GM18868 (cell line): ENCODE results near the gene PGP.

Experiments used
- ATAC-seq: cut with Tn5 transposase; IDR thresholded peaks from one replicate; pipeline ENCODE4 v1.9.1; 2021; ENCODE audit warnings: mild to moderate bottlenecking, moderate library complexity; ENCODE audit not compliant: unreplicated experiment

PGP gene

DNA sequence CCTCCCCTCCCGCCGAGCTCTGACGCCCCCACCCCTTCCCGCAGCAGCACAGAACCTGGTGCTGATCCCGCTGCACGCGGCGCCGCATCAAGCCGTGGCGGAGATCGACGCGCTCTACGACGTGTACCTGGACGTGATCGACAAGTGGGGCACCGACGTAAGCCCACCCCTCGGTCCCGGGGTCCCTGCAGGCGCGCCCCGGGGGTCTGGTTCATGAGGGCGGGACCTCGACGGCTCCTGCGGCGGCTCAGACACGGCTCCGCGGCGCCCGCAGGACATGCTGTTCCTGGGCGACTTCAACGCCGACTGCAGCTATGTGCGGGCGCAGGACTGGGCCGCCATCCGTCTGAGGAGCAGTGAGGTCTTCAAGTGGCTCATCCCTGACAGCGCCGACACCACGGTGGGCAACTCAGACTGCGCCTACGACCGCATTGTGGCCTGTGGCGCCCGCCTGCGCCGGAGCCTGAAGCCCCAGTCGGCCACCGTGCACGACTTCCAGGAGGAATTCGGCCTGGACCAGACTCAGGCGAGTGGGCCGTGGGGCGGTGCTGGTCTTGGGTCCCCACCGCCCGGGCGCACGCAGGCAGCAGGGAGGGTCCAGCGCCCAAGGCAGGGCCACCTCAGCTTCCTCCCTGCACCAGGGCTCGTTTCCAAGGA lies 23.0 kb upstream of the PGP start:
- ATAC-seq = no peak

DNA sequence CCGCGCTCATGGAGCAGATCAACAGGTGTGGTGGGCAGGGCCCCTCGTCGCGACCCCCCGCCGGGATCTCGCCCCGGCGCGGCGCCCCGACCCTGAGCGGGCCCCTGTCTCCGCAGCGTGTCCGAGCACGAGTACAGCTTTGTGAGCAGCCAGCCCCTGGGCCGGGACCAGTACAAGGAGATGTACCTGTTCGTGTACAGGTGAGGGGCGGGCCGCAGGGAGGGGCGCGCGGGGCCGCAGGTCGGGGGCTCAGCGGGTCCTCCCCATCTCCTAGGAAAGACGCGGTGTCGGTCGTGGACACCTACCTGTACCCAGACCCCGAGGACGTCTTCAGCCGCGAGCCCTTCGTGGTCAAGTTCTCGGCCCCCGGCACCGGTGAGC lies 22.5 kb upstream of the PGP start:
- ATAC-seq = no peak

DNA sequence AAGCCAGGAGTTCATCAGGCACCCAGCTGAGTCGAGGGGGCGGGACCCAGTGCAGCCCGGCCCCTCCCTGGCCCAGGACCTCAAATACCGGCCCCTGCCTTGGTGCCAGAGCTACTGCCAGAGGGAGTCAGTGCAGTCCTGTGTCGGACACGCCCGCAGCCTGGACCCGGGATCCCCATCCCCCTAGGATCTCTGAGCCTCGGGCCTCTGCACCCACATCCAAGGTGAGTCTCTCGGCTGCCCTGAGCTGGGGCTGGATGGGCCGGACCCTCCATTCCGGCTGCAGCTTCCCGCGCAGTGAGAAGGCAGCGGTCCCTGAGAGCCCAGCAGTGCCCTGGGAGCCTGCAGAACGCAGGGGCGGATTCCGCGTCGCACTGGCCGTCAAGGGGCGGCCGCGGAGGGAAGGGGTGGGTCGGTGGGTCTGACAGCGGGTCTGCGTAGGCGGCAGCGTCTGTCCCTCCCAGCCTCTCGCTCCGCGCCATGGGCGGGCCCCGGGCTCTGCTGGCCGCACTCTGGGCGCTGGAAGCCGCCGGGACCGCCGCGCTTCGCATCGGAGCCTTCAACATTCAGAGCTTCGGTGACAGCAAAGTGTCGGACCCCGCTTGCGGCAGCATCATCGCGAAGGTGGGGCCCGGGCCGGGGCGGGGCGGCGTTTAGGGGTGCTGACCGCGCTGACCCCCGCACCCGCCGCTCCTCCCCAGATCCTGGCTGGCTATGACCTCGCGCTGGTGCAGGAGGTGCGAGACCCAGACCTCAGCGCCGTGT lies 21.9 kb upstream of the PGP start, which contains the start of gene DNASE1L2:
TSS of gene DNASE1L2 (plus strand) at position 108 of the 765 bp plus-strand sequence. CDS start at position 481, 373 bp downstream.
- no peak for ATAC-seq

DNA sequence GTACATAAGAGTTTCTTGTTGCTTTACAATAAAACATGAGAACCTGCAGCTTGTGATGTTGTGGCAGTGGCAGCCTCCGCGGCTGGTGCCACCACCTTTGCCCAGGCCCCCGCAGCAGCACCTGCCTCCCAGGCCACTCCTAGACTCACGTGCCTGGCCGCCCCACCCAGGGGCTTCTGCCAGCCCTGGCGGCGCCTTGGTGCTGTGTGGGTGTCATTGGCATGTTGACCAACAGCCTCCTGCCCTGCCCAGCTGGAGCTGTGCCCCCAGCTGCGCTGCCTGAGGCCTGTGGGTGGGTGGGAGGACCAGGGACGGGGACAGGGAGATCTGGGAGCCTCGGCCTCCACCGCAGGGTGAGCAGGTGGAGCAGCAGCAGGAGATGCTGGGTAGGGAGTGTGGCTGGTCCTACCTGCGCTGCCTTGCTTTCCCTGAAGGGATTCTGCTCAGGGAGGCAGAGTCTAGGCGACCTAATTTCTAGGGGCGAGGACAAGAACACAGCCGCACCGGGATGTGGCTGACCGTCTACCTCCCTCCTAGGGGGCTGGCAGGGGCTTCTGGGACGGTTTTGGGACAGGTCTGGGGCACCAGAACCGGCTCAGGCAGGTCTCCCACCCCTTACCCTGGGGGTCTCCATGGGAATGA lies 21.2 kb upstream of the PGP start:
- no peak for ATAC-seq

DNA sequence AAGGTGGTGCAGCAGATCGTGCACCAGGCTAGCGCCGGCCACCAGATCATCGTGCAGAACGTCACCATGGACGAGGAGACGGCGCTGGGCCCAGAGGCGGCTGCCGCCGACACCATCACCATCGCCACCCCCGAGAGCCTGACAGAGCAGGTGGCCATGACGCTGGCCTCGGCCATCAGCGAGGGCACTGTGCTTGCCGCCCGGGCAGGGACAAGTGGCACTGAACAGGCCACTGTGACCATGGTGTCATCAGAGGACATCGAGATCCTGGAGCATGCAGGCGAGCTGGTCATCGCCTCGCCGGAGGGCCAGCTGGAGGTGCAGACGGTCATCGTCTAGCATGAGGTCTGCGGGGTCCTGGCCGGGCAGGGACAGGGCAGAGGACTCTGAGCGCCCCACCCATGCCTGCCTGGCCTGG lies 20.6 kb upstream of the PGP start:
- no peak for ATAC-seq

DNA sequence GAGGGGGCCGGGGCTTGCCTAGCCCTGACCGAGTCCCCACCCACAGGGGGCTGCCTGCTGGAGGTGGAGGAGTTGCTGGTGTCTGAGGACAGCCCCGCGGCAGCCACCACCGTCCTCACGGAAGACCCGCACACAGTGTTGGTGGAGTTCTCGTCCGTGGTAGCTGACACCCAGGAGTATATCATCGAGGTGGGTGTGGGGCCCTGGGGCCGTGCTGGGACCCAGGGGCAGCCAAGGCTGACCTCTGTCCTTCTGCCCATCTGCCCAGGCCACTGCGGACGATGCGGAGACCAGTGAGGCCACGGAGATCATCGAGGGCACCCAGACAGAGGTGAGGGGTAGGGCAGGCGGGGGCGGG lies 20.2 kb upstream of the PGP start:
- no peak for ATAC-seq

DNA sequence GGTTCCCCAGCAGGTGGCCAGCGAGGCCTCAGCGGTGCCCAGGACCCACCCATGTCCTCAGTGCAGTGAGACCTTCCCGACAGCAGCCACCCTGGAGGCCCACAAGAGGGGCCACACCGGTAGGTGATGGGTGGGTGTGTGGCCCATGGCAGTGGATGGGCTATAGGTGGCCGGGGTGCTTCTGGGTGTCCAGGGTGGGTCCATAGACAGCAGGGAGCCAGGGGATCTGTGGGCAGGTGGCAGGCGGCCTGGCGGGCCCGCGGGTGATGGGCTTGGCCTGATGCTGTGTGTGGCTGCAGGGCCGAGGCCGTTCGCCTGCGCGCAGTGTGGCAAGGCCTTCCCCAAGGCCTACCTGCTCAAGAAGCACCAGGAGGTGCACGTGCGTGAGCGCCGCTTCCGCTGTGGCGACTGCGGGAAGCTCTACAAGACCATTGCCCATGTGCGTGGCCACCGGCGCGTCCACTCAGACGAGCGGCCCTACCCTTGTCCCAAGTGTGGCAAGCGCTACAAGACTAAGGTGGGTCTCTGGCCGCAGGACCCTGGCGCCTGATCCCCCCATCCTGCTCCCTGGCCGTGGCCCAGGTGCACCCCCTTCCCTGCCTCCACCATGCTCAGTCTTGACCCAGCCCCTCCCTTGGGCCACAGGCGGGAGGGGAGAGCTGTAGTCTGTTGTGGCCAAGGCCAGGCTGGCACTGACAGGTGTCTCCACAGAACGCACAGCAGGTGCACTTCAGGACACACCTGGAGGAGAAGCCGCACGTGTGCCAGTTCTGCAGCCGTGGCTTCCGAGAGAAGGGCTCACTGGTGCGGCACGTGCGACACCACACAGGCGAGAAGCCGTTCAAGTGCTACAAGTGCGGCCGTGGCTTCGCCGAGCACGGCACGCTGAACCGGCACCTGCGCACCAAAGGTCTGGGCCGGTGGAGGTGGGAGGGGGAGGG lies 19.5 kb upstream of the PGP start:
- ATAC-seq = no peak

DNA sequence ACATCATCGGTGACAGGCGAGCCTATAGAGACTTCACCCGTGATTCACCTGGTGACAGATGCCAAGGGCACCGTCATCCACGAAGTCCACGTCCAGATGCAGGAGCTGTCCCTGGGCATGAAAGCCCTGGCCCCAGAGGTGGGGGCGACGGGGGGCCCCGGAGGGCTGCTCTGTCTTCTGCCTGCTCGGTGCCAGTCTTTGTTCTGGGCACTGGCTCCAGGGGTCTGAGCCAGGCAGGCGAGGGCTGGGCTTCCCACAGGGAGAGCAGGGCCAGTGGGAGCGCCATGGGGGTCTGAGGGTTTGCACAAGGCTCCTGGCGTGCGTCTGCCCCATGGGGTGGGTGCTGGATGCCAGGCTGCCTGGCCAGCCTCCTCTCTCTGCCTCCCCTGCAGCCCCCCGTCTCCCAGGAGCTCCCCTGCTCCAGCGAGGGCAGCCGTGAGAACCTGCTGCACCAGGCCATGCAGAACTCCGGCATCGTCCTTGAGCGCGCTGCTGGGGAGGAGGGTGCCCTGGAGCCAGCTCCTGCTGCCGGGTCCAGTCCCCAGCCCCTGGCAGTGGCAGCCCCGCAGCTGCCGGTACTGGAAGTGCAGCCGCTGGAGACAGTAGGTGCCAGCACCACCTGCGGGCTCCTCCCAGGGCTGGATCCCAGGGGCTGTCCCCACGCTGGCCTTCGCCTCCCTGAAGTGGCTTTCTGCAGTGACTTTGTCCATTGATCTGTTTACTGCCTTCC lies 18.6 kb upstream of the PGP start:
- ATAC-seq = no peak

DNA sequence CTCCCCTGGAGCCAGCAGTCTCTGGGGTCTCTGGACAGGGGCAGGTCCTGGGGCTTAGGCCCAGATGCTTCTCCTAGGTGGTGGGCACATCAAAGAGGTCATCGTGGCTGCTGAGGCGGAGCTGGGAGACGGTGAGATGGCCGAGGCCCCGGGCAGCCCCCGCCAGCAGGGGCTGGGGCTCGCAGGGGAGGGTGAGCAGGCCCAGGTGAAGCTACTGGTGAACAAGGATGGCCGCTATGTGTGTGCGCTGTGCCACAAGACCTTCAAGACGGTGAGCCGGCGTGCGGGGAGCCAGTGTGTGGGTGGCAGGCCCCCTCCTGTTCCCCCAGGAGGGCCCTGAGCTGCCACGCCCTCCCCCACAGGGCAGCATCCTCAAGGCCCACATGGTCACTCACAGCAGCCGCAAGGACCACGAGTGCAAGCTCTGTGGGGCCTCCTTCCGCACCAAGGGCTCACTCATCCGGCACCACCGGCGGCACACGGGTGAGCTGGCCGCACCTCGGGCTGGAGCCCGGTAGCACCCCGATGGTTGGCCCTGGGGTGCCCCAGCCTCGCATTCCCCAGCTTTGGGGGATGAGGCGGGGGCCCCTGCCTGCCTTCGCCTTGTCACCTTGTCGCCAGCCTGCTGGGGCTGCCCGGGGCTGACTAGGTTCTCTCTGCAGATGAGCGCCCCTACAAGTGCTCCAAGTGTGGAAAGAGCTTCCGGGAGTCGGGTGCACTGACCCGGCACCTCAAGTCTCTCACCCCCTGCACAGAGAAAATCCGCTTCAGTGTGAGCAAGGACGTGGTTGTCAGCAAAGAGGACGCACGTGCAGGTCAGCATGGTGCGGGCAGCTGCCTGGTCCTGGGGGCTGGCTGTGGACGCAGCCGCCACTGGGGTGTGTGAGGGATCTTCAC lies 17.7 kb upstream of the PGP start:
- no peak for ATAC-seq

DNA sequence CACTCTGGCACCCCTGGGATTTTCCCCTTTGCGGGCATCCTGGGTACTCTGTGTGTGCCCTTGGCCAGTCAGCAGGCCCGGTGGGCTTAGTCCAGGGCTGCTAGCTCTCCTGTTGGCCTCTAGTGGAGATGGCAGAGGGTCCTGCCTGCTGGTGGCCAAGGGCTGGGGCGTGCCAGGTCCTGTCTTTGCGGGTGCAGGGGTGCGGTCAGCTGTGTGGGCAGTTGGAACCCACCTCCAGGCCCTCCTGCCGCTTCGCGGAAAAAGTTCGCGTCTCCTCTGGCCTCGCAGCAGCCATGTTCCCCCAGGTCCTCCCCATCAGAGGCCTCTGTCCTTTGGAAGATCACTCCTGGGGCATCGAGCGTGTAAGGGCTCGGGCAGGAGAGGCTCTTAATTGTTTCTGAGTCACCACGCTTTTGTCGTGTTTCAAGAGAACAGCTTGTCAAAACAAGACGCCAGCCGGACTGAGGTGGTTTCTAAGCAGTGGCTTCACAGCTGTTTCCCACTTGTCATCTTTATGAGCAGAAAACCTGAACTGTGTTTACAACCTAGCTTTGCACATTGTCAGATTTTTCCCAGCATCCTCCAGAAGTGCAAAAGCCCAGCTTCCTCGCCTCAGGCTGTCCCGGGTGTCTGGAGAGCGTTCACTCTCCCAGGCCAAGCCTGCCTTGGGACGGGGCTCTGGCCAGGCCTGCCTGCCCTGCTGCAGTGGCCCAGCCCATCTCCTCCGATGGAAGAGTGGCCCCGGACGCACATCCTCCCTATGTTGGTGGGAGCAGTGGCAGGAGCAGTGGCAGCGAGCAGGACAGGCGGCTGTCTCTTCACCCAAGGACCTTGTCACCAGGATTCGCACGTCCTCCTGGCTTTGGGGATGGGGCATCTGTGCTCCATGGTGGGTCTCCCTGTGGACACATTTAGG lies 16.6 kb upstream of the PGP start:
- no peak for ATAC-seq

DNA sequence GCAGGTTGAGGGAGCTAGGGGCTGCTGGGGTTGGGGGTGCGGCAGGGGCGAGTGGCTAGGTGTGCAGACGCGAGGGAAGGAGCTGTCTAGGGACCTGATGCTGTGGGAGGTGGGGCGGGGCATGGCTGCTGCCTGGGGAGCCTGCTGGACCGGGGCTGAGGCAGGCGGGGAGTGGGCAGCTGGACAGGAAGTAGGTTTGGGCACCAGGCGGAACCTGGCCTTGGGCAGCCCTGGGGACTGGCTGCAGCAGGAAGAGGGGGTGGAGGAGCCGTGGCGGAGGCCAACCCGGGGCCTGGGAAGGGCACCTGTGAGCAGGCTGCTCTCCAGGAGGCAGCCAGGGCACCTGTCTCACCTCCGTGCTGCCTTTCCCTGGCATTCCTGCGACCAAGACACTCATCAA lies 15.7 kb upstream of the PGP start:
- no peak for ATAC-seq

DNA sequence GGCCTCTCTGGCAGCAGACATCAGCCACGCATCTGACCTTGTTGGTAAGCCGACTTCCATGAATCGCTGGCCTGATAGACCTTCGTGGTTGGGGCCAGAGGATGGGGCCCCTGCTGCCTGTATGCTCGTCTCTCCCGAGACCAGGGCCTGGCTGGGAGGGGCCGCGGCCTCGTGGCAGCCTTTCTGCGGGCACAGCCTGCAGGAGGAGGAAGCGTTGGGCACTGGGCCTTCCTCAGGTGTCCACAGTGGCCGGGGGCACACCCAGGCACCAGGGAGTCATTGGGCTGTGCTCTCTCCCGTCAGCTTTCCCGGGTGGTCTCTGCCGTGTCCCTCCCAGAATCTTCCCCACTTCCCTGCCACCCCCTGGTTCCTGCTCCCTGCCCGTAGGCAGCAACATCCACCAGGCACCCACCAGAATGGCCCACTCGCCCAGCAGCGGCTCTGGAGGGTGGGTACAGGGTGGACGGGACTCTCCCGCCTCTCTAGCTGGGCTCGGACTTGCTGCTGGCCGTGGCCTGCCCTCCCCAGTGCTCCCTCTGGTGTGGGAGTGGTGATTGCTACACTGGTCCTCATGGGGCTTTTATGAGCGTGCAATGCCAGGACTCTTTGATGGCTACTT lies 15.1 kb upstream of the PGP start:
- no peak for ATAC-seq

DNA sequence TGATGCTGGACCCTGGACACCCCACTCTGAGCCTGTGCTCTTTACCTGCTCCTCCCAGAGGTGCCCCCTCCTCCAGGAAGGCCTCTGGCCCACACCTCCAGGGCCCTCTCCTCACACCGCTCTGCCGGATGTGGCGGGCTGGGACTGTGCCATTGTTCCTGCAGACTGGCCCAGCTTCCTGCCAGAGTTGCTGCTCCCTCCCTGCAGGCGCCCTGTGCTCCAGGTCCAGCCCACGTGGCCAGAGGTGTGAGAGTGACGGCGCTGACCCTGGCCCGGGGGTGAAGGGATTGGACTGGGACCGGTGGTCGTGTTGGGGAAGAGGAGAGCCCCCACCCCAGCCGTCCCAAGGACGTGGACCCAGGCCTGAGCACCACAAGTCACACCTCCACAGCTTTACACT lies 14.5 kb upstream of the PGP start:
- no peak for ATAC-seq

DNA sequence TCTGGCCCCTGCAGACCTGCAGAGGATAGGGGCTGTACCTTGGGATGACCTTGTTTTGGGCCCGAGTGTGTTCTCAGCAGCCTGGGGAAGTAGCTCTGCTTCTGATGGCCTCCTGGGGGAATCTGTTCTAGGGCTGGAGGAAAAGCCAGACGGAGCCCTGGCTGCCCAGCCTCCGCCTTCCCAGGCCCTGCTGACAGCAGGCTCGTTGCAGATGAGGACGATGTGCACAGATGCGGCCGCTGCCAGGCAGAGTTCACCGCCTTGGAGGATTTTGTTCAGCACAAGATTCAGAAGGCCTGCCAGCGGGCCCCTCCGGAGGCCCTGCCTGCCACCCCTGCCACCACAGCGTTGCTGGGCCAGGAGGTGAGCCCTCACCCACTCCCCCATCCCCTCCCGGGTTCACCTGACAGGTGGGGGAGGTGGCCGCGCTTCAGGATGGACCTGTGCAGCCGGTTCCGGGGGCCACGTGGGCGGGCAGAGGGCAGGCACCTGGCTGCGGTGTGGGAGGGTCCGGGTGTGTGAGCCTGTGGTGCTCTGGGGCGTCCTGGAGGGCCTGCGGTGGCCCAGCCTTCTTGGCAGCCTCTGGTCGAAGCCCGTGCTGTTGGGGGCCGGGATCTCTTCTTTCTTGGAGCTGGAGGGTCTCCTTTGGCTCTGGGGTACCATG lies 13.7 kb upstream of the PGP start:
- no peak for ATAC-seq

DNA sequence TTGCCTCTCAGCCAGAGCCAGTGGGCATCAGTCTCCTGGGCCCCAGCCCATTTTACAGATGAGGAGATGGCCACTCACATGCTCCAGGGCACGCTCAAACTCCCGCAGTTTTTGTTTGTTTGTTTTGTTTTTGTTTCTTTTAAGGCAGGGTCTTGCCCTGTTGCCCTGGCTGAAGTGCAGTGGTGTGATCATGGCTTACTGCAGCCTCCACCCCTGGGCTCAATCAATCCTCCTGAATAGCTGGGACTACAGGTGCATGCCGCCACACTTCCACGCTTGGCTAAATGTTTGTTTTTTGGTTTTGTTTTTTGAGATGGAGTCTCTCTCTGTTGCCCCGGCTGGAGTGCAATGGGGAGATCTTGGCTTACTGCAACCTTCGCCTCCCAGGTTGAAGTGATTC lies 12.3 kb upstream of the PGP start:
- no peak for ATAC-seq

DNA sequence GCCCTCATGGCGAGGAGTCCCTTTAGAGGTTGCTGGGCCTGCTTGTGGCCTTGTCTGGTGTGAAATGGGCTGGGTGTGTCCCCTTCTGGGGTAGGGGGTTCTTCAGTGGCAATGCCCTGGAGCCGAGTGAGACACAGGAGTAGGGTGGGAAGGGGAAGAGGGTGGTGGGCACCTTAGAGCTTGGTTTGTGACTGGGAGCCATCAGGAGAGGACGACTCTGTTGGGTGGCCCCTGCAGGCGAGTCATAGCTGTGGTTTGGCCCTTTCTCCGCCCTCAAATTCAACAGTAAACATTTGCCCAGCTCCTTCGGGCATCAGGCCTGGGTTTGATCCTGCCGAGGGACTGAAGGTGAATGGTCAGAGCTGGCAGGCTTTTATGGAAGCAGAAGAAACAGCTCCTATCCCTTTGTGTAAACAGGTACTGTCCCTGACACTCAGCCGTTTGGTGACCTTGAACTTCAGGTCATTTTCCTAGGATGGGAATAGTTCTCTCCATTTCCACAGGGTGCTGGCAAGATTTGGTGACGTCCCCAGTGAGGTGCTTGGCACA lies 11.7 kb upstream of the PGP start:
- ATAC-seq = no peak

DNA sequence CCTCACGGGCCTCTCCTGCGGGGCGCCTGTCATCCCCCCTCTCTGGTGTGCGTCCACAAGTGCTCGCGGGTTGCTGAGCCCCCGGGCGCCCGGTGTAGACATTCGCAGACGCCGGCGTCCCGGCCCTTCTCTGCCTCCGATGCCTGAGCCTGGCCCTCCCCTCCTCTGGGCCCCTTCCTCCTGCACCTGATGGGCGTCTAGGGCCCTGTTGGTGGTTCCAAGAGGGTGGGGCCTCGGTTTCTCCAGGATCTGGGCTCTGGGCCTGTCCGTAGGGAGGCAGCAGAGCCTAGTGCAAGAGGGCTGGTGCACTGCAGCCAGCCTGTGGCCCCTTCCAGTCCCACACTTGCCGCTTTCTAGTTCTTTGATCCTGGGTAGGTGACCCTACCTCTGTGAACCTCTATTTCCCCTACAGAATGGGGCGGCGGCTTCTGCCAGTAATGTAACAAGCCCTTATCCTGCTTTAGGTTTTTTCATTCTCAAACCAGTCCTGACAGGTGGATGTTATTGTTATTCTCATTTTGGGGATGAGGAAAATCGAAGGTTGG lies 9.4 kb upstream of the PGP start:
- peak; percentile 15 for ATAC-seq
